ENCODE data around the gene TMCC3.

Gene TMCC3

GRCh38 chr12:94592080-94592479, 58.3 kb downstream of the TMCC3 start:
- Histone ChIP-seq H3K4me1 (ENCODE audit: control insufficient read depth, insufficient read depth, low read length) (no peaks in the 10 kb centered on the region), H3K27ac (ENCODE audit: low read length) (no peak overlapping the region), H3K4me3 (ENCODE audit: low read length) (no peak overlapping the region), H3K36me3 (ENCODE audit: control insufficient read depth, insufficient read depth, low read length) (no peaks in the 10 kb centered on the region), H3K27me3 (ENCODE audit: control insufficient read depth, insufficient read depth, low read length) (no peaks in the 10 kb centered on the region), H3K9me3 (ENCODE audit: control insufficient read depth, insufficient read depth, low read length) (no peaks in the 10 kb centered on the region)
- DNase-seq (ENCODE audit: low read depth, low spot score): no peak
- WGBS (ENCODE audit: insufficient coverage, insufficient read length): no CpG with 5 or more reads among the region's 6 CpGs

- Histone ChIP-seq H3K4me1 (ENCODE audit: control insufficient read depth, insufficient read depth, low read length) (no peaks in the 10 kb centered on the region), H3K36me3 (ENCODE audit: control insufficient read depth, insufficient read depth, low read length) (no peaks in the 10 kb centered on the region), H3K9me3 (ENCODE audit: control insufficient read depth, insufficient read depth, low read length) (no peaks in the 10 kb centered on the region), H3K27me3 (ENCODE audit: control insufficient read depth, insufficient read depth, low read length) (no peaks in the 10 kb centered on the region), H3K27ac (ENCODE audit: low read length) (no peak overlapping the region), H3K4me3 (ENCODE audit: low read length) (no peak overlapping the region)
- no CpG with 5 or more reads among the region's 8 CpGs for WGBS (ENCODE audit: insufficient coverage, insufficient read length)
- DNase-seq (ENCODE audit: low read depth, low spot score): no peak
These were observed 59.9 kb downstream of the TMCC3 start for GRCh38 chr12:94590428-94590827.

- WGBS (ENCODE audit: insufficient coverage, insufficient read length): no CpG with 5 or more reads among the region's 5 CpGs
- no peaks in the 10 kb centered on the region for H3K36me3 ChIP-seq (ENCODE audit: control insufficient read depth, insufficient read depth, low read length)
- H3K4me1 ChIP-seq (ENCODE audit: control insufficient read depth, insufficient read depth, low read length): no peaks in the 10 kb centered on the region
- no peak overlapping the region for H3K4me3 ChIP-seq (ENCODE audit: low read length)
- H3K27ac ChIP-seq (ENCODE audit: low read length): no peak overlapping the region
- no peaks in the 10 kb centered on the region for H3K27me3 ChIP-seq (ENCODE audit: control insufficient read depth, insufficient read depth, low read length)
- no peak for DNase-seq (ENCODE audit: low read depth, low spot score)
- no peaks in the 10 kb centered on the region for H3K9me3 ChIP-seq (ENCODE audit: control insufficient read depth, insufficient read depth, low read length)
These were observed 60.8 kb downstream of the TMCC3 start for GRCh38 chr12:94589591-94590001.

GRCh38 chr12:94588346-94588745, 62.0 kb downstream of the TMCC3 start:
- no peaks in the 10 kb centered on the region for H3K4me1 ChIP-seq (ENCODE audit: control insufficient read depth, insufficient read depth, low read length)
- H3K27ac ChIP-seq (ENCODE audit: low read length): no peak overlapping the region
- no peaks in the 10 kb centered on the region for H3K36me3 ChIP-seq (ENCODE audit: control insufficient read depth, insufficient read depth, low read length)
- no peak overlapping the region for H3K4me3 ChIP-seq (ENCODE audit: low read length)
- no peaks in the 10 kb centered on the region for H3K27me3 ChIP-seq (ENCODE audit: control insufficient read depth, insufficient read depth, low read length)
- H3K9me3 ChIP-seq (ENCODE audit: control insufficient read depth, insufficient read depth, low read length): no peaks in the 10 kb centered on the region
- no CpG with 5 or more reads among the region's 4 CpGs for WGBS (ENCODE audit: insufficient coverage, insufficient read length)
- DNase-seq (ENCODE audit: low read depth, low spot score): no peak

GRCh38 chr12:94587266-94588241, 62.8 kb downstream of the TMCC3 start:
- Histone ChIP-seq H3K27me3 (ENCODE audit: control insufficient read depth, insufficient read depth, low read length) (no peaks in the 10 kb centered on the region), H3K36me3 (ENCODE audit: control insufficient read depth, insufficient read depth, low read length) (no peaks in the 10 kb centered on the region), H3K4me3 (ENCODE audit: low read length) (no peak overlapping the region), H3K27ac (ENCODE audit: low read length) (no peak overlapping the region), H3K4me1 (ENCODE audit: control insufficient read depth, insufficient read depth, low read length) (no peaks in the 10 kb centered on the region), H3K9me3 (ENCODE audit: control insufficient read depth, insufficient read depth, low read length) (no peaks in the 10 kb centered on the region)
- DNase-seq (ENCODE audit: low read depth, low spot score): no peak
- WGBS (ENCODE audit: insufficient coverage, insufficient read length): no CpG with 5 or more reads among the region's 14 CpGs

GRCh38 chr12:94586589-94587259, 63.6 kb downstream of the TMCC3 start:
- H3K36me3 ChIP-seq (ENCODE audit: control insufficient read depth, insufficient read depth, low read length): no peaks in the 10 kb centered on the region
- no peak for DNase-seq (ENCODE audit: low read depth, low spot score)
- WGBS (ENCODE audit: insufficient coverage, insufficient read length): no CpG with 5 or more reads among the region's 8 CpGs
- no peaks in the 10 kb centered on the region for H3K9me3 ChIP-seq (ENCODE audit: control insufficient read depth, insufficient read depth, low read length)
- H3K27ac ChIP-seq (ENCODE audit: low read length): no peak overlapping the region
- no peaks in the 10 kb centered on the region for H3K27me3 ChIP-seq (ENCODE audit: control insufficient read depth, insufficient read depth, low read length)
- no peaks in the 10 kb centered on the region for H3K4me1 ChIP-seq (ENCODE audit: control insufficient read depth, insufficient read depth, low read length)
- H3K4me3 ChIP-seq (ENCODE audit: low read length): no peak overlapping the region

- no CpG with 5 or more reads among the region's 3 CpGs for WGBS (ENCODE audit: insufficient coverage, insufficient read length)
- Histone ChIP-seq H3K4me1 (ENCODE audit: control insufficient read depth, insufficient read depth, low read length) (no peaks in the 10 kb centered on the region), H3K36me3 (ENCODE audit: control insufficient read depth, insufficient read depth, low read length) (no peaks in the 10 kb centered on the region), H3K27me3 (ENCODE audit: control insufficient read depth, insufficient read depth, low read length) (no peaks in the 10 kb centered on the region), H3K27ac (ENCODE audit: low read length) (no peak overlapping the region), H3K4me3 (ENCODE audit: low read length) (no peak overlapping the region), H3K9me3 (ENCODE audit: control insufficient read depth, insufficient read depth, low read length) (no peaks in the 10 kb centered on the region)
- no peak for DNase-seq (ENCODE audit: low read depth, low spot score)
These were observed 64.7 kb downstream of the TMCC3 start for GRCh38 chr12:94585626-94586025.

GRCh38 chr12:94584377-94584776, 66.0 kb downstream of the TMCC3 start:
- H3K4me3 ChIP-seq (ENCODE audit: low read length): no peak overlapping the region
- no peaks in the 10 kb centered on the region for H3K27me3 ChIP-seq (ENCODE audit: control insufficient read depth, insufficient read depth, low read length)
- no peaks in the 10 kb centered on the region for H3K9me3 ChIP-seq (ENCODE audit: control insufficient read depth, insufficient read depth, low read length)
- H3K27ac ChIP-seq (ENCODE audit: low read length): no peak overlapping the region
- no peaks in the 10 kb centered on the region for H3K36me3 ChIP-seq (ENCODE audit: control insufficient read depth, insufficient read depth, low read length)
- no peaks in the 10 kb centered on the region for H3K4me1 ChIP-seq (ENCODE audit: control insufficient read depth, insufficient read depth, low read length)
- WGBS (ENCODE audit: insufficient coverage, insufficient read length): no CpG with 5 or more reads among the region's 5 CpGs
- no peak for DNase-seq (ENCODE audit: low read depth, low spot score)

GRCh38 chr12:94582591-94582990, 67.8 kb downstream of the TMCC3 start:
- H3K4me3 ChIP-seq (ENCODE audit: low read length): no peak overlapping the region
- H3K27me3 ChIP-seq (ENCODE audit: control insufficient read depth, insufficient read depth, low read length): no peaks in the 10 kb centered on the region
- H3K9me3 ChIP-seq (ENCODE audit: control insufficient read depth, insufficient read depth, low read length): no peaks in the 10 kb centered on the region
- H3K36me3 ChIP-seq (ENCODE audit: control insufficient read depth, insufficient read depth, low read length): no peaks in the 10 kb centered on the region
- H3K27ac ChIP-seq (ENCODE audit: low read length): no peak overlapping the region
- WGBS (ENCODE audit: insufficient coverage, insufficient read length): no CpG with 5 or more reads among the region's 5 CpGs
- H3K4me1 ChIP-seq (ENCODE audit: control insufficient read depth, insufficient read depth, low read length): no peaks in the 10 kb centered on the region
- DNase-seq (ENCODE audit: low read depth, low spot score): no peak

GRCh38 chr12:94575645-94576403, 74.5 kb downstream of the TMCC3 start:
- WGBS (ENCODE audit: insufficient coverage, insufficient read length): no CpG with 5 or more reads among the region's 12 CpGs
- no peak for DNase-seq (ENCODE audit: low read depth, low spot score)
- H3K9me3 ChIP-seq (ENCODE audit: control insufficient read depth, insufficient read depth, low read length): no peaks in the 10 kb centered on the region
- no peaks in the 10 kb centered on the region for H3K36me3 ChIP-seq (ENCODE audit: control insufficient read depth, insufficient read depth, low read length)
- H3K27ac ChIP-seq (ENCODE audit: low read length): no peak overlapping the region
- H3K27me3 ChIP-seq (ENCODE audit: control insufficient read depth, insufficient read depth, low read length): no peaks in the 10 kb centered on the region
- H3K4me1 ChIP-seq (ENCODE audit: control insufficient read depth, insufficient read depth, low read length): no peaks in the 10 kb centered on the region
- no peak overlapping the region for H3K4me3 ChIP-seq (ENCODE audit: low read length)
